NK-92 (cell line): ENCODE measurements around the gene OVOL2.
"Not testable (repeated sequence)": the region's sequence is repeated elsewhere in the genome, so short reads cannot be mapped to it uniquely, and the experiment has no call there.

Experiments
- DNase-seq: peaks from one replicate; lab custom pipeline; 2025; ENCODE audit not compliant: unreplicated experiment; lab: John Stamatoyannopoulos, UW

Gene OVOL2

GRCh38 chr20:18057101-18057993, at the start of gene OVOL2:
TSS of gene OVOL2 (minus strand) at chr20:18057916. CDS start at chr20:18057634, 282 bp downstream.
- no peak for DNase-seq

GRCh38 chr20:18103497-18103896, 45.8 kb upstream of the OVOL2 start:
- DNase-seq = no peak

GRCh38 chr20:18101125-18101810, 43.6 kb upstream of the OVOL2 start:
- DNase-seq = no peak

- not testable (repeated sequence) for DNase-seq
Measured at GRCh38 chr20:18100569-18100968, 42.9 kb upstream of the OVOL2 start.

- no peak for DNase-seq
Measured at GRCh38 chr20:18094191-18094590, 36.5 kb upstream of the OVOL2 start.

GRCh38 chr20:18093388-18093787, 35.7 kb upstream of the OVOL2 start:
- DNase-seq = no peak

GRCh38 chr20:18092890-18093289, 35.2 kb upstream of the OVOL2 start:
- DNase-seq = no peak

- no peak for DNase-seq
Measured at GRCh38 chr20:18091623-18092022, 33.9 kb upstream of the OVOL2 start.

- no peak for DNase-seq
Measured at GRCh38 chr20:18090477-18090876, 32.8 kb upstream of the OVOL2 start.

GRCh38 chr20:18090044-18090443, 32.3 kb upstream of the OVOL2 start:
- no peak for DNase-seq

GRCh38 chr20:18088841-18089240, 31.1 kb upstream of the OVOL2 start:
- not testable (repeated sequence) for DNase-seq

GRCh38 chr20:18088298-18088697, 30.6 kb upstream of the OVOL2 start:
- not testable (repeated sequence) for DNase-seq

- no peak for DNase-seq
Measured at GRCh38 chr20:18087054-18087453, 29.3 kb upstream of the OVOL2 start.

- DNase-seq = not testable (repeated sequence)
Measured at GRCh38 chr20:18080836-18081235, 23.1 kb upstream of the OVOL2 start.

GRCh38 chr20:18079756-18080353, 22.1 kb upstream of the OVOL2 start:
- no peak for DNase-seq

- no peak for DNase-seq
Measured at GRCh38 chr20:18077157-18077556, 19.4 kb upstream of the OVOL2 start.

- no peak for DNase-seq
Measured at GRCh38 chr20:18072532-18072931, 14.8 kb upstream of the OVOL2 start.

- DNase-seq = no peak
Measured at GRCh38 chr20:18066421-18067333, 9.0 kb upstream of the OVOL2 start.

GRCh38 chr20:18063676-18064075, 6.0 kb upstream of the OVOL2 start:
- DNase-seq = no peak

GRCh38 chr20:18059603-18060002, 1.9 kb upstream of the OVOL2 start:
- no peak for DNase-seq
